K562 (cell line): ENCODE measurements around the gene SLC22A23. TPM values are rescaled to one million over a fixed set of nuclear protein-coding genes. Genes with fewer than 3 reads are reported as not detected.

Source experiments
- ARID1B ChIP-seq: fragments of 450-650 bp; IDR thresholded peaks from 2 replicates; pipeline ENCODE4 v1.6.1; 2016; ENCODE audit warnings: antibody characterized with exemption, mild to moderate bottlenecking, inconsistent platforms
- EGR1 ChIP-seq: fragments of 450-650 bp; conservative IDR thresholded peaks from 2 replicates; pipeline ENCODE4 v1.6.1; 2017; ENCODE audit warnings: mild to moderate bottlenecking
- EHMT2 ChIP-seq: fragments of 450-650 bp; IDR thresholded peaks from 2 replicates; pipeline ENCODE4 v1.6.1; 2018; ENCODE audit warnings: antibody characterized with exemption
- MYC ChIP-seq, 2 experiments: fragments of 250-450 bp in 1 of 2; sonication (Bioruptor Pico) in 1 of 2; IDR thresholded peaks; 2 replicates each; pipeline versions ENCODE4 v1.5.1 to v1.6.1; 2012 to 2021; ENCODE audit warnings: low read depth in 2 of 2, borderline replicate concordance in 1 of 2, improper control_type of control experiment in 1 of 2, low read length in 1 of 2, mild to moderate bottlenecking in 1 of 2, moderate library complexity in 1 of 2
- TEAD4 ChIP-seq, 2 experiments: sonication (generic) in 1 of 2; formaldehyde crosslinking in 1 of 2; IDR thresholded peaks; 2 replicates each; pipeline versions ENCODE4 v1.6.1 to v1.8.0; 2012 to 2022; ENCODE audit warnings: borderline replicate concordance in 1 of 2, inconsistent platforms in 1 of 2, low read length in 1 of 2, mild to moderate bottlenecking in 1 of 2, missing genetic modification reagents in 1 of 2
- ZNF212 ChIP-seq: fragments of 450-650 bp; formaldehyde crosslinking; IDR thresholded peaks from 2 replicates; pipeline ENCODE4 v1.4.0; 2020; ENCODE audit warnings: mild to moderate bottlenecking
- polyA plus RNA-seq, 8 experiments: library from polyadenylated mRNA; depleted of rRNA in 4 of 8; stranded (reverse) in 5 of 8; unstranded in 3 of 8; fragments of >200 nt; fragmentation: Nextera tagmentation in 2 of 8; fragmentation: Illumina TruSeq in 1 of 8; extraction: Ambion mirVana in 2 of 8; extraction: Trizol in 1 of 8; gene quantifications; 2 replicates each; pipeline versions ENCODE4 v1.2.1 to v1.2.3, GENCODE V29; 2011 to 2014; ENCODE audit warnings: inconsistent platforms in 1 of 8, missing spikeins in 1 of 8
- total RNA-seq, 7 experiments: library from RNA; depleted of rRNA in 6 of 7; stranded (reverse); fragments of >200 nt in 6 of 7; fragmentation: Illumina TruSeq in 2 of 7; extraction: Trizol in 2 of 7; gene quantifications; 2 replicates each; pipeline versions ENCODE4 v1.2.1 to v1.2.3, GENCODE V29; 2011 to 2021; ENCODE audit warnings: low replicate concordance in 1 of 7
- TF ChIP-seq, protein P1 (sequence below), 2 experiments: fragments of 450-650 bp; conservative IDR thresholded peaks; 2 replicates each; pipeline ENCODE4 v1.6.1; 2017; ENCODE audit warnings: mild to moderate bottlenecking in 2 of 2, moderate library complexity in 2 of 2
- TF ChIP-seq, protein P2 (sequence below): fragments of 450-650 bp; IDR thresholded peaks from one replicate; pipeline ENCODE4 v1.6.1; 2018; ENCODE audit warnings: mild to moderate bottlenecking, moderate library complexity; ENCODE audit not compliant: partially characterized antibody
- TF ChIP-seq, protein P3 (sequence below): fragments of 450-650 bp; IDR thresholded peaks from 2 replicates; pipeline ENCODE4 v1.6.1; 2017; ENCODE audit warnings: antibody characterized with exemption, mild to moderate bottlenecking
- TF ChIP-seq, protein P4 (sequence below): sonication (generic); formaldehyde crosslinking; IDR thresholded peaks from 2 replicates; pipeline ENCODE4 v1.8.1; 2022; ENCODE audit warnings: missing genetic modification reagents

The SLC22A23 gene
- total and polyA plus RNA-seq, 9 of the 15 experiments (the other 6 are each of a cell fraction or from before 2014, with no cell fraction given) = 0.30 to 8.7 (median 2.5) TPM

DNA sequence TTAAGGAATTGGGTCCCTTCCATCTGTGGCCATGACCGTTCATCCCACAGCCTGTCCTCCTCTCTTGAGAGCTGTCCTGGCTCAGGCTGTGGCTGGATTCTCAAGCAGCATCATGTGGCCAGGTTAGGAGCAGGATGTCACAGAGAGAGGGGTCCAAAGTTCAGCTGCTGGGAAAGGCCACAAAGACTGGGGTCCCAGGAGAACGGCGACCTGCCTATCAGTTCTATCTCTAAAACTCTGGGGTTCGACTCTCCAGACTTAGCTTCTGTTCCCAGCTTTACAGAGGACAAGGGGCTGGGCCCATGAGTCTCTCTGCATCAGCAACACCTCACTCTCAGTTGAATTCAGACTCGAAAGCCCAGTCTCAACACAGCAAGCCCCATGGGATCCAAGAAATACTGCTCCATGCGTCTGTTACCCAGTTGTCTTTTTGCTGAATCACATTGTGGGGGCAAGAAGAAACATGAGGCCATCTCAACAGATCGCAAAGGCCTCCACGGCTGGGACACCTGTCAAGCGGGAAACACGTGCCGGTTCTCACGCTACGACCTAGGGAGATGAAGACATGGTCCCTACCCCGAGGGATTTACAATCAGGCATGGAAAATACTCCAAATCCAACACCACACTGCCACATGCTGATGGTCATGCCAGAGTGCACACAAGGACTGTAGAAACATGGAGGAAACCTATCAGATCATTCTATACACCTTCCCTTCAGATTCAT, 95.4 kb downstream of the SLC22A23 start (continued):
- TF ChIP-seq, protein P1, sequence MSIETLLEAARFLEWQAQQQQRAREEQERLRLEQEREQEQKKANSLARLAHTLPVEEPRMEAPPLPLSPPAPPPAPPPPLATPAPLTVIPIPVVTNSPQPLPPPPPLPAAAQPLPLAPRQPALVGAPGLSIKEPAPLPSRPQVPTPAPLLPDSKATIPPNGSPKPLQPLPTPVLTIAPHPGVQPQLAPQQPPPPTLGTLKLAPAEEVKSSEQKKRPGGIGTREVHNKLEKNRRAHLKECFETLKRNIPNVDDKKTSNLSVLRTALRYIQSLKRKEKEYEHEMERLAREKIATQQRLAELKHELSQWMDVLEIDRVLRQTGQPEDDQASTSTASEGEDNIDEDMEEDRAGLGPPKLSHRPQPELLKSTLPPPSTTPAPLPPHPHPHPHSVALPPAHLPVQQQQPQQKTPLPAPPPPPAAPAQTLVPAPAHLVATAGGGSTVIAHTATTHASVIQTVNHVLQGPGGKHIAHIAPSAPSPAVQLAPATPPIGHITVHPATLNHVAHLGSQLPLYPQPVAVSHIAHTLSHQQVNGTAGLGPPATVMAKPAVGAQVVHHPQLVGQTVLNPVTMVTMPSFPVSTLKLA (conservative IDR thresholded peaks at IDR 0.05) = 0 out of 4 replicates have a peak, but pooled peaks of 1 of the 2 experiments have one; percentile 39
- TF ChIP-seq EGR1 (0 out of 2 replicates have a peak, but pooled peaks have one; percentile 12), TEAD4 (IDR thresholded peaks at IDR 0.05; ENCODE audit: low read length) (no peak), TEAD4 (CRISPR knock-in tag; IDR thresholded peaks at IDR 0.05; ENCODE audit: borderline replicate concordance) (no peak), EHMT2 (no peak), ZNF212 (CRISPR knock-in tag) (no peak), MYC (IDR thresholded peaks at IDR 0.05; ENCODE audit: low read depth, low read length) (peak; percentile 45; the same call in 1 of the 2 replicates), MYC (CRISPR knock-in tag; IDR thresholded peaks at IDR 0.05; ENCODE audit: borderline replicate concordance, low read depth) (no peak), ARID1B (no peak)
- TF ChIP-seq, protein P2, sequence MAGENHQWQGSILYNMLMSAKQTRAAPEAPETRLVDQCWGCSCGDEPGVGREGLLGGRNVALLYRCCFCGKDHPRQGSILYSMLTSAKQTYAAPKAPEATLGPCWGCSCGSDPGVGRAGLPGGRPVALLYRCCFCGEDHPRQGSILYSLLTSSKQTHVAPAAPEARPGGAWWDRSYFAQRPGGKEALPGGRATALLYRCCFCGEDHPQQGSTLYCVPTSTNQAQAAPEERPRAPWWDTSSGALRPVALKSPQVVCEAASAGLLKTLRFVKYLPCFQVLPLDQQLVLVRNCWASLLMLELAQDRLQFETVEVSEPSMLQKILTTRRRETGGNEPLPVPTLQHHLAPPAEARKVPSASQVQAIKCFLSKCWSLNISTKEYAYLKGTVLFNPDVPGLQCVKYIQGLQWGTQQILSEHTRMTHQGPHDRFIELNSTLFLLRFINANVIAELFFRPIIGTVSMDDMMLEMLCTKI = no peak
- TF ChIP-seq, protein P3, sequence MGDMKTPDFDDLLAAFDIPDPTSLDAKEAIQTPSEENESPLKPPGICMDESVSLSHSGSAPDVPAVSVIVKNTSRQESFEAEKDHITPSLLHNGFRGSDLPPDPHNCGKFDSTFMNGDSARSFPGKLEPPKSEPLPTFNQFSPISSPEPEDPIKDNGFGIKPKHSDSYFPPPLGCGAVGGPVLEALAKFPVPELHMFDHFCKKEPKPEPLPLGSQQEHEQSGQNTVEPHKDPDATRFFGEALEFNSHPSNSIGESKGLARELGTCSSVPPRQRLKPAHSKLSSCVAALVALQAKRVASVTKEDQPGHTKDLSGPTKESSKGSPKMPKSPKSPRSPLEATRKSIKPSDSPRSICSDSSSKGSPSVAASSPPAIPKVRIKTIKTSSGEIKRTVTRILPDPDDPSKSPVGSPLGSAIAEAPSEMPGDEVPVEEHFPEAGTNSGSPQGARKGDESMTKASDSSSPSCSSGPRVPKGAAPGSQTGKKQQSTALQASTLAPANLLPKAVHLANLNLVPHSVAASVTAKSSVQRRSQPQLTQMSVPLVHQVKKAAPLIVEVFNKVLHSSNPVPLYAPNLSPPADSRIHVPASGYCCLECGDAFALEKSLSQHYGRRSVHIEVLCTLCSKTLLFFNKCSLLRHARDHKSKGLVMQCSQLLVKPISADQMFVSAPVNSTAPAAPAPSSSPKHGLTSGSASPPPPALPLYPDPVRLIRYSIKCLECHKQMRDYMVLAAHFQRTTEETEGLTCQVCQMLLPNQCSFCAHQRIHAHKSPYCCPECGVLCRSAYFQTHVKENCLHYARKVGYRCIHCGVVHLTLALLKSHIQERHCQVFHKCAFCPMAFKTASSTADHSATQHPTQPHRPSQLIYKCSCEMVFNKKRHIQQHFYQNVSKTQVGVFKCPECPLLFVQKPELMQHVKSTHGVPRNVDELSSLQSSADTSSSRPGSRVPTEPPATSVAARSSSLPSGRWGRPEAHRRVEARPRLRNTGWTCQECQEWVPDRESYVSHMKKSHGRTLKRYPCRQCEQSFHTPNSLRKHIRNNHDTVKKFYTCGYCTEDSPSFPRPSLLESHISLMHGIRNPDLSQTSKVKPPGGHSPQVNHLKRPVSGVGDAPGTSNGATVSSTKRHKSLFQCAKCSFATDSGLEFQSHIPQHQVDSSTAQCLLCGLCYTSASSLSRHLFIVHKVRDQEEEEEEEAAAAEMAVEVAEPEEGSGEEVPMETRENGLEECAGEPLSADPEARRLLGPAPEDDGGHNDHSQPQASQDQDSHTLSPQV = peak; percentile 82
- TF ChIP-seq, protein P4, sequence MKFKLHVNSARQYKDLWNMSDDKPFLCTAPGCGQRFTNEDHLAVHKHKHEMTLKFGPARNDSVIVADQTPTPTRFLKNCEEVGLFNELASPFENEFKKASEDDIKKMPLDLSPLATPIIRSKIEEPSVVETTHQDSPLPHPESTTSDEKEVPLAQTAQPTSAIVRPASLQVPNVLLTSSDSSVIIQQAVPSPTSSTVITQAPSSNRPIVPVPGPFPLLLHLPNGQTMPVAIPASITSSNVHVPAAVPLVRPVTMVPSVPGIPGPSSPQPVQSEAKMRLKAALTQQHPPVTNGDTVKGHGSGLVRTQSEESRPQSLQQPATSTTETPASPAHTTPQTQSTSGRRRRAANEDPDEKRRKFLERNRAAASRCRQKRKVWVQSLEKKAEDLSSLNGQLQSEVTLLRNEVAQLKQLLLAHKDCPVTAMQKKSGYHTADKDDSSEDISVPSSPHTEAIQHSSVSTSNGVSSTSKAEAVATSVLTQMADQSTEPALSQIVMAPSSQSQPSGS = no peak
